GM18870 (cell line): ENCODE data around the gene GHRHR.

Experiments used
- ATAC-seq: cut with Tn5 transposase; IDR thresholded peaks from one replicate; pipeline ENCODE4 v1.9.1; 2021; ENCODE audit warnings: moderate library complexity; ENCODE audit not compliant: unreplicated experiment

Gene GHRHR

DNA sequence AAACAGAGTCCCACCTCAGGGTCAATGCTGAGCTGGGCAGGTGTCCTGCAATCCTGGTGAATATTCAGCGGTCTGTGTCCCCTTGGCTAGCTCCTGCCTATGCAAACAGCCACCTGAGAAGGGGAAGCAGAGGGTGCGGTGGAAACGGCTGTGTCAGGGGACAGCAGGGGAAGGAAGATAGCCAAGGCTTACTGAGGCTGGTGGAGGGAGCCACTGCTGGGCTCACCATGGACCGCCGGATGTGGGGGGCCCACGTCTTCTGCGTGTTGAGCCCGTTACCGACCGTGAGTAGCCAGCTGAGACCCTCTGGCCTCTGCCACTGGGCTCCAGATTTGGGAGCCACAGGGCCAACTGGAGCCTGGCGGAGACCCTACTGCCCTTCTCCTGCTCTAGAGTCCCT, at the start of gene GHRHR:
TSS of gene GHRHR (plus strand) at position 112 of the 400 bp plus-strand sequence. CDS start at position 228, 116 bp downstream.
- ATAC-seq = no peak

DNA sequence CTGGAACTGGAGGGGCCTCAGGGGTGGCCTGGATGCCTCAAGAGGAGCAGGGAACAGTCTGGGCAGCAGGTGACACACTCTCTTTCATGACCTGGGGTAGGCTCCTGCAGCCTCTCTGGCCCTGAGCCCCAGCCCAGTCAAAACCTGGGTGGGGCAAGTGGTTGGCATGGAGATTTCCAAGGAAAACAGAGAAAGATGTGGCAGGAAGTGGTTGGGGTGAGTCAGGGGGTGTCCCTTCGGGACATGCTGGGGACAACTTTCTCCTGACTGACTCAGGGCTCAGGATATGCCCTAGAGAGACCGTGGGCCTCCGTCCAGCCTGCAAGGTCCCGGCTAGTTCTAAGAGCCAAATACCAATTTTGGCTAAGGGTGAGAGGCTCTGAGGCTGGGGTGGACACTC, 49.2 kb upstream of the GHRHR start:
- ATAC-seq = no peak

DNA sequence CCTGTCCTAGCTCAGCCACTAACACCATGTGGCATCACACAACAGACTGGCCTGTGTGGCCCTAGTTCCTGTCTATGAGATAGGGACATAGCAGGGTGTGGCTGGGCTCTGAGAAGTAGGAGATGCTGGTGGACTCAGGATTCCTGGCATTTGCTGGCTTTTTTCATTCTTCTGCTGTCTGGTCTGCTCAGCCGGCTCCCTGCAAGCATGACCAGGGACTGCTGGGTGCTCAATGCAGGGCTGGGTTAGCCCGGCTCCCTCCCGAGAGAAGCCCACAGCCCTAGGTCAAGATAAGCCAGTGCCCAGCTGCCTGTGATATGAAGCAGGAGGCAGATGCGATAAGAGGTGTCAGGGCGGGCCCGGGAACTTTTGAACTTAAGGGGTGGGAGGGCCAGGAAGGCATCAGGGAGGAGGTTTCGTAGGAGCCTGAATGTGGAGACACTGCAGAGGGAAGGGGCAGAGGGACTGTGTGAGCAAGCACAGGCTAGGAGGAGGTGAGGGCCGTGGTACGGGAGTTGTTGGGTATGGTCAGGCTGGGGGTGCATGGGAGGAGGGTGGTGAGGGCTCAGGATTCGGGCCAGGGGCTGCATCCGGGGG, 48.6 kb upstream of the GHRHR start:
- ATAC-seq = no peak

DNA sequence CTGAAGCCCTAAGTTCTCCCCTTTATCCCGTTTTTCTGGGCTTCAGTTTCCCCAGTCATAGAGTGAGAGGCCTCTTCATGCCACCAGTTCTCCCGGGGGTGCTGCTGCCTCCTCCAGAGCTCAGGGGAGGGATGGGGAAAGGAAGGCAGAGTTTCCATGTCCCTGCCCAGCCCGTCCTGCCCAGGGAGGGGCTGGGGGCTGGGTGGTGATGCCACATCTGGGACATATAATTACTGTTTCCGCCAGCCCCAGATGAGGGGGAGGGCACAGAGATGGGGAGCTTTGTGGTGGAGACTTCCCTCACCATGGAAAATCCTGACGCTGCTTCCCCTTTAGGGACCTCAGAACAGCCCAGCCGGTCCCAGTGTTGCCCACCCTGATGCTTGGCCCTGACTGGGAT, 48.0 kb upstream of the GHRHR start:
- ATAC-seq = no peak

DNA sequence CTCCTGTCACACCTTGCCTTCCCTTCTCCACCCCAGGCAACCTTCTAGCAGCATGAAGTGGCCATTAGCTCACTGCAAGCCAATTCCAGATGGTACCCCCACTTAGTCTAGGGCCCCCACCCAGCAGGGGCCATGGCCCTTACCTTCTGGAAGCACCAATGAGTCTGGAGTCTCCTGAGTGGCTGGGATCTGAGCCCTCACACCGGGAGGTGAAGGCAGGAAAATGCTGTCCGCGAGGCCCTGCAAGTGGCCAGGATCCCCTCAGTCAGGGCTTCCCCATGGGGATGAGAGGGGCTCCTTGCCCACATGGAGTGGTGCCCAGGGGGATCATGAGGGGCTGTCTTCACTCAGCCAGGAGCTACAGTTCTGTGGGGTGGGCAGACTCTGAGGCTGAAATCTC, 47.5 kb upstream of the GHRHR start:
- no peak for ATAC-seq

DNA sequence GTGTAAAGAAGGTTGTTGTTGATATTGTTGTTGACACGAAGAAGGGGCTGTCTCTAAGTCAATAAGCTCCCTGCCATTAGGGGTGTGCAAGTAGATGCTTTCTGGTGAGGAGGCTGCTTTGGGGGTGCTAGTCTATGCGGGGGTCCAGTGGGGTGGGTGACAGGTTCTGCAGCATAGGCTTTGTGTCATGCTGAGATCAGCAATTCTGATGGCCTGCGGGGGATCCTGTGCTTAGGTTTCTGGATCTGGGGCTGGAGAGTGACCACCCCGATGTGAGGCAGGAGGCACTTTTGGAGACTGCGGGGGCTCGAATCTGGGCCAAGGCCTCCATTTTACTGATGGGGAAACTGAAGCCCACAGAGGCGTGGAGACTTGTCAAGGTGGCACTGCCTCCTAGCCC, 47.0 kb upstream of the GHRHR start:
- ATAC-seq = no peak

DNA sequence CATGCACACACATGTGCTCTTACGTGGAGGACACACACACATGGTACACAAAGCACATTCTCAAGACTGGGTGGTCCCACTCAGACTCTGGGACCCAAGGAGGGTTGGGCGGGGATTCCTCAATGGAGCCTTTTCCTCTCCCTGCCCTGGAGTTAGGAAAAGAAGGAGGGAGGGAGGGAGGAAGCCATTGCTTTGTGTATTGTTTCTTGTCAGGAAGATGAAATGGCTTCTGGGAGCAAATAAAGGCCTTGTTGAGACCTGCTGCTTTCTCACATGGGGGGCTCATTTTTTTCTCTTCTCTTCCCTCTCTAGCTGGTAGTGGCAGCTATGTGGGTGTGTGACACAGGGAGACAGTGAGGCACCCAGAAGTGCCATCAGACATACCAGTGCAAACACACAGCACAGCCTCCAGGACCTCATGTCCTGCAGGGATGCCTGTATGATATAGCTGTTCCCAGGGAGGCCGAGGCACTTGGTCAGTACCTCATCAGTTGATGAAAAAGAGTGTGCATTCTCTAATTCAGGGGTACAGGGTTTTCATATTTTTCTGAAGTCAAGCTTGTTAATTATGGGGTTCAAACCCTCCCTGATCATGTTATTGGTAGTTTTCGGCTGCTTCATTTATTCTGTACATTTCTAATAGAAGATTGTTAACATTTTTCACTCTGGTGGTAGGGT, 46.4 kb upstream of the GHRHR start:
- ATAC-seq = no peak

DNA sequence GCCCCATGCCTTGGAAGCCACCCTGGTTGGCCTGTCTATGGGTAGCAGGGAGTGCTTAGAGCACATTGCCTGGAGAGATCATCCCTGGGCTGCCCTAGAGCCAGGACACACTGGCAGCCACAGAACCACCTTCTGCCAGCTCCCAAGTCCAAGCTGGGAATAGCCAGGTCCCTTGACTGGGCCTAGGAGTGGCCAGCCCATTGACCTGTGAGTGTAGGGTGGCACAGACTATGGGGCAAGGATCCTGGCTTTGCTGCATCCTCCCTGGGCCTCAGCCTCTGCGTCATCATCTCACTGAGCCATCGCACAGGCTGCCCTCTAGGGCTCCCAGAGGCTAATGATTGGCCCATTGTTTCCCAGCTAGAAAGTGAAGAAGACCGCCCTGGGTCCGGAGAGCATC, 45.1 kb upstream of the GHRHR start:
- no peak for ATAC-seq

DNA sequence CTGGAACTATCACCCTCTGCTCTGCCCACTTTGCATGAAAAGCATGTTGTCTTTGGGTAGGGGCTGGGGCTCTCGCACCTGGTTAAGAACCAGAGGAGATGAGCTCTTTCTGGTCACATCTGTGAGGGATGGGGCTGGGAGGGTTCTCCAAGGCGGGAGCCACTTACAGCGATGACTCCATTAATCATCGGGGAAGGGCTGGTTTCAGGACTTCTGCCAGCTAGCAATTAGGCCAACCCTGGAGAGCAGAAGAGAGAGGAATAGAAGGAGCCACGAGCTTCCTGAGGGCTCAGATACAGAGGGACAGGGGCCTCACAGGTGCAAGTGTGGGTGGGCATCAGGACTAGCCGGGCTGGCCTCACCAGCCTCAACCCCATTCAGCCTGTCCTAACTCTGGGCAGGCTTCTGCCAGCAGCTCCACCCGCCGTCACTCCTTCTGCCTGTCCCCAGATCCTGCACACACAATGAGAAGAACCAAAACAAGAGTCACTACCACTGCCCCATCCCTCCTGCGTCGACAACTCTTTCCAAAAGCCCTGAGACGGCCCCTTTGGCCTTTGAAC, 43.7 kb upstream of the GHRHR start:
- no peak for ATAC-seq

DNA sequence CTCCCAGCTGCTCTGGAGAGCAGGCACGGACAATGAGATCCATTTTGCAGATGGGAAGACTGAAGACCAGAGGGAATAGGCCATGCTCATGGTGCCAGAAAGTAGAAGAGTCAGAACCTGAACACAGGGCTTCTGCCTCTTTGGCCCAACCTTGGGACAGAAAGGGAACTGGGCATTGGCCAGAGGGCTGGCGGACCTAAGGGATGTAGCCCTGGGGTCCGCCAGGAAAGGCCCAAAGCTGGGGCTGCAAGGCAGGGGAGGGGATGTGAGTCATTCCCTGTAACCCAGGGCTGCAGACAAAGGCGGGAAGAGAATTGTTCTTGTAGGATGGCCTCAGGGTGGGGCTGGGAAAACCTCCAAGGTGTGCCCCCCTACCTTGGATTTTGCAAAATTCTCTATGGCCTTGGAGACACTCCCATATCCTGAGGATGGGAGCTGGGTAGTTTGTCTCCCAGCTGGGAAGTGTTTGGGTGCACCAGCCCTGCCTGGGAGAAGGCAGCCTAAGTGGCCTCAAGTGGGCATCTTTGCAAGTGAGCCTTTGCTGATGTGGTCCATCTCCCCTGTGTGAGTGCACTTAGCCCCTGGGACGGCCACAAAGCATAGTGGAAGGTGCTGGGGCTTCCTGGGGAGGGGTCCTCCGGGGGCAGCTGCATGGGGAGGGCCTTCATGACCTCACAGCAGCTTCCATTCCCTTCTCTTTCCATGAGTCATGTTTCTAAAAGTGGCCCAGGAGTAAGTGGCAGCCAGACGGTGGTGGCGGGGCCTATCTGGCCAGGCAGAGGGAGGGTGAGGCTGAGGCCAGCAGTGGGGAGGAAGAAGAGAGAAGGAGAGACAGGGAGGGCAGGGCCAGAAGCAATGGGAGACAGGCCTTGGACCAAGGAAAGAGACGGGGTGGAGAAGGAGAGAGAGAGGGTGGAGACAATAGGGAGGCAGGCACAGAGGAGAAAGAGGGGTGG, 42.9 kb upstream of the GHRHR start:
- no peak for ATAC-seq

DNA sequence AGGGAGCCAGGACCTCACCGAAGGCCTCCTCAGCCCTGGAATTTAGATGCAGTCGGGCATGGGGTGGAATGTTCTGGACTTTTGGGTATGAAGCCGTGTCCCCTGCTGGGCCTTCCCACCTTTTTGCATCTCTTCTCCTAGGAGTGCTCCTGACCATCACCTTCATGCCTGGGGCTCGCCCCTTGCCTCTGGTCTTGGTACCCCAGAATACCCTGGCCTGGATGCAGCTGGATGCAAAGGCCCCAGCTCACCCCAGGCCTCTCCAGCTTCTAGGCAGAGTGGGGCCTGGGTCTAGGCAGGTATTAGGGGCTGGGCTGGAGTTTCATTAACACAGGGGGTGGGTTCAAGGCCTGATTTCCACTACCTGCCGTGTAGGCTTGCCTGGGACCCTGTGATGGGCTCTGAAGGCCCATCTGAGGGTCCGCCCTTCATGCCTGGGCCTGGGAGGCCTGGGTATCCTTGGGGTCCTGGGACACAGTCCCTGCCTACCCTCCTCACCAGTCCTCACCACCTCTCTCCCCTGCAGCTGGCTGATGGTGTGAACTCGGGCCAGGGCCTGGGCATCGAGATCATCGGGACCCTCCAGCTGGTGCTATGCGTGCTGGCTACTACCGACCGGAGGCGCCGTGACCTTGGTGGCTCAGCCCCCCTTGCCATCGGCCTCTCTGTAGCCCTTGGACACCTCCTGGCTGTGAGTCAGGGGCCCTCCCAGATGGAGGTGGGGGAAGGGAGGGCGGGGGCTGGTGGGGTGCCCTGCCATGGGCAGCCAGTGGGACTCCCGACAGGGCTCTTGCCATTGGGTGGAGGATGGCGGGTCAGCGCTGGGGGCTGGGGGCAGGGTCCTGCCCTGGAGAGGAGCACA, 42.0 kb upstream of the GHRHR start:
- ATAC-seq = no peak

DNA sequence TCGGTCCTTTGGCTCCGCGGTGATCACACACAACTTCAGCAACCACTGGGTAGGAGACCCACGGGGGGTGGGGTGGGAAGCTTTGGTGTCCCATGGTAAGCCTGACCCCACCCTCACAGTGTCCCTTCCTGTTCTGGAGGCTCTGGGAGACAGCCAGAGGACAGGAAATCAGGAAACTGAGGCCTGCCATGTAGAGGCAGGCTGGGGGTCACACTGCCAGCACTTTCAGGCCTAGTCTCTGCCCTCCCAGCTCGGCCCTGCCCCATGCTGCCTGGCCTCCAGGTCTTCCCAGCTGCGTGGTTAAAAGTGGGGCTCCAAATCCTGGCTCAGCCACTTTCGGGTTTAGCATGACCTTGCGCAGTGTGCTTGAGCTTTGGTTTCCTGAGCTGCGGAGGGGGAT, 41.2 kb upstream of the GHRHR start:
- no peak for ATAC-seq

DNA sequence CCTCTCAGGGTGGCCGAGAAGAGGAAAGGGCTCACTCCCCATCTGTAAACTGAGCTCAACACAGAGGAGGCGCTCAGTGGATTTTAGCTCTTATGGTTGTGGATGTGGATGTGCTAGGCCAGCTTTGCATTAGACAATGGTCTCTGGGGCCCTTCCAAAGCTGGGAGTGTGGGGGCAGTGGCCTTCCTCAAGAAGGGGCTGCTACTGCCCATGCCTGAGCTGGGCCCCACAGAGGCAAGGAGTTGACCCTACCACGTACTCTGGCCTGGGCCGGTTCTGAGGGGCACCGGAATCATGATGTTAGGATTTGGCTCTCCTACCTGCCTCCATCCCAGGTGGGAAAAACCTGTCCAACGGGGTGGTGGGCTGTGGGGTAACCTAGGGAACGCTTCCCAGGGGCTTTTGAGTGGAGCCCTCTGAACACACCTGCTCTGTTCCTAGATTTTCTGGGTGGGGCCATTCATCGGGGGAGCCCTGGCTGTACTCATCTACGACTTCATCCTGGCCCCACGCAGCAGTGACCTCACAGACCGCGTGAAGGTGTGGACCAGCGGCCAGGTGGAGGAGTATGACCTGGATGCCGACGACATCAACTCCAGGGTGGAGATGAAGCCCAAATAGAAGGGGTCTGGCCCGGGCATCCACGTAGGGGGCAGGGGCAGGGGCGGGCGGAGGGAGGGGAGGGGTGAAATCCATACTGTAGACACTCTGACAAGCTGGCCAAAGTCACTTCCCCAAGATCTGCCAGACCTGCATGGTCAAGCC, 40.6 kb upstream of the GHRHR start:
- no peak for ATAC-seq

DNA sequence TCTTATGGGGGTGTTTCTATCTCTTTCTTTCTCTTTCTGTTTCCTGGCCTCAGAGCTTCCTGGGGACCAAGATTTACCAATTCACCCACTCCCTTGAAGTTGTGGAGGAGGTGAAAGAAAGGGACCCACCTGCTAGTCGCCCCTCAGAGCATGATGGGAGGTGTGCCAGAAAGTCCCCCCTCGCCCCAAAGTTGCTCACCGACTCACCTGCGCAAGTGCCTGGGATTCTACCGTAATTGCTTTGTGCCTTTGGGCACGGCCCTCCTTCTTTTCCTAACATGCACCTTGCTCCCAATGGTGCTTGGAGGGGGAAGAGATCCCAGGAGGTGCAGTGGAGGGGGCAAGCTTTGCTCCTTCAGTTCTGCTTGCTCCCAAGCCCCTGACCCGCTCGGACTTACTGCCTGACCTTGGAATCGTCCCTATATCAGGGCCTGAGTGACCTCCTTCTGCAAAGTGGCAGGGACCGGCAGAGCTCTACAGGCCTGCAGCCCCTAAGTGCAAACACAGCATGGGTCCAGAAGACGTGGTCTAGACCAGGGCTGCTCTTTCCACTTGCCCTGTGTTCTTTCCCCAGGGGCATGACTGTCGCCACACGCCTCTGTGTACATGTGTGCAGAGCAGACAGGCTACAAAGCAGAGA, 39.9 kb upstream of the GHRHR start:
- ATAC-seq = no peak

DNA sequence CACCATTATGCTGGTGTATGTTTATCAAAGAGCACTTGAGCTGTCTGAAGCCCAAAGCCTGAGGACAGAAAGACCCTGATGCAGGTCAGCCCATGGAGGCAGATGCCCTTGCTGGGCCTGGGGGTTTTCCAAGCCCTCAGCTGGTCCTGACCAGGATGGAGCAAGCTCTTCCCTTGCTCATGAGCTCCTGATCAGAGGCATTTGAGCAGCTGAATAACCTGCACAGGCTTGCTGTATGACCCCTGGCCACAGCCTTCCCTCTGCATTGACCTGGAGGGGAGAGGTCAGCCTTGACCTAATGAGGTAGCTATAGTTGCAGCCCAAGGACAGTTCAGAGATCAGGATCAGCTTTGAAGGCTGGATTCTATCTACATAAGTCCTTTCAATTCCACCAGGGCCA, 39.1 kb upstream of the GHRHR start:
- ATAC-seq = no peak

DNA sequence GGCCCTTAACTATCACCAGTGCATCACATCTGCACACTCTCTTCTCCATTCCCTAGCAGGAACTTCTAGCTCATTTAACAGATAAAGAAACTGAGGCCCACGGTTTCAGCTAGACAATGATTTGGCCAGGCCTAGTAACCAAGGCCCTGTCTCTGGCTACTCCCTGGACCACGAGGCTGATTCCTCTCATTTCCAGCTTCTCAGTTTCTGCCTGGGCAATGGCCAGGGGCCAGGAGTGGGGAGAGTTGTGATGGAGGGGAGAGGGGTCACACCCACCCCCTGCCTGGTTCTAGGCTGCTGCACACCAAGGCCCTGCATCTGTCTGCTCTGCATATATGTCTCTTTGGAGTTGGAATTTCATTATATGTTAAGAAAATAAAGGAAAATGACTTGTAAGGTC, 38.6 kb upstream of the GHRHR start:
- no peak for ATAC-seq

DNA sequence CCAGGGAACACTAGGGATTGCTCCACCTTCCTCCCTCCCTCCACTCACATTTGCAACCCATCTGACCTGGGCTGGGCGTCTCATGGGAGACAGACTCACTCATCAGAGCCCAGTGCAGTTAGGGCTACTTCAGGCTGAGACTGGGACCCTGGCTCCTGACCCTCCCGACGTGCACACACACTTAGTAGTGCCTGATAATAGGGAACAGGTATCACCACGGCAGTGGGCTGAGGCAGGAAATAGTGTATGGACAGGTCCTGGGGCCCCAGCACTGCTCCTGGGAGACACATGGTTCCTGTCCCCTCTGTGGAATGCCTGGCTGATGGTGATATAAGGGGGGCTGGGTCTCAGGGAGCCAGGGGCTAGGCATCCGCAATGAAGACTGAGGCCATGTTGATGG, 37.8 kb upstream of the GHRHR start:
- ATAC-seq = no peak

DNA sequence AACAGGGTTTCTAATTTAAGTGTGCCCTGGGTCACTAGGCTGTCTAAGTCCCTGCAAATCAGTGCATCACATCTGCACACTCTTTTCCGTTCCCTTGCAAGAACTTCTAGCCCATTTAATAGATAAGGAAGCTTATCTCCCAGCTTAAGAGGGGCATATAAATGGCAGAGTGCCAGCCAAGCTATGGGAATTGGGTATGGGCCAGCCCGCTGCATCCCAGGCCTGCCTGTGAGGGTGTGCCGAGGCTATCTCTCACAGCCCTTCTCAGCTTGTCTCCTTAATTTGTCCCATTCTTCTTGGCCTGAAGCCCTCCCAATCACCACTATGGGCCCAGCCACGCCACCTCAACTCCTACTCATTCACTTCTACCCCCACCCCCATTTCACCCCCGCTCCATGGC, 37.4 kb upstream of the GHRHR start:
- ATAC-seq = no peak

DNA sequence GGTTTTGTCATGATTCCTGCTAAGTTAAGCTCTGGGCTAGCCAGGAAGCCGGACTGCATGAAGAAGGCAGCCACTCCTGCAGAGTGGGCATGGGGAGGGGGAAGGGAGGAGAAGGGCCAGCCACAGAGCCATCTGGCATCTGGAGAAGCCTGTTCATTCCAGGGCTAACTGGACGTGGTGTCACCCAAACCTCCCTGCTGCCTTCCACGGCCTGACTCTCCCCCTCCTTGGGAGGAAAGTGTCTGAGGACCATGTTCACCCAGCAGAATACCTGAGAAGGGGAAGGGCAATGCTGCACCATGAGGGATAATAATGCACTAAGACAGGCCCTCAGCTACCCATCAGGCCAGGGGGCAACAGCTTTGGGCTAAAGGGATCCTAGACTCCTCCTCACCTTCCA, 36.7 kb upstream of the GHRHR start:
- no peak for ATAC-seq
